Measurements from ENCODE around the gene MRTFA. TPM values are rescaled to one million over a fixed set of nuclear protein-coding genes. Genes with fewer than 3 reads are reported as not detected.

MRTFA gene
- total RNA-seq, 2 donors from 2014 or later: 71.8 to 129 TPM

DNA sequence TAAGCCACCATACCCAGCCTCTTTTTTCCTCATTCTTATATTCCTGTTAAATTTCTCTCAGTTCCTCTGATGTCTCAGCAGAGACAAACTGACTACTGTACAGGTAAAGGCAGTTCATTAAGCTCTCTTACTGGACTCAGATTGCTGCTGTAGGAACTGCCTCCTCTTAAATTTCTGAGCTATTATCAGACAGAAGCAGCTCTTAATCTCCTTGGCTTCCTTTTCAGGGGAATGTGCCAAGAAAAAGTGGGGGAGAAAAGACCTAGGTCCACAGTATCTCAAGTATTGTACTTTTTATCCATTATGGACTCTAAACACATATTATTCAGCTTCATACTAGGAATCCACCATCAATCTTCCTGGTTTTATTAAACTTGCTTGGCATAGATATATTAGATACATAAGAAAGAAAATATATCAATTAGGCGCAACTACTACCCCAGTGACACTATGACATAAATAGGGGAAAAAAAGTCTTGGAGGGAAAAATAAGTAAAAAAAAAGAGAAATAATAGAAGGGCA lies 26.1 kb downstream of the MRTFA start:
- Histone ChIP-seq H3K4me3 (no peak overlapping the region), H3K27ac (no peak overlapping the region), H3K36me3 (no peaks in the 10 kb centered on the region), H3K27me3 (replicated peaks; ENCODE audit: insufficient read depth) (no peaks in the 10 kb centered on the region), H3K9me3 (no peaks in the 10 kb centered on the region), H3K4me1 (ENCODE audit: control insufficient read depth in 1 of 2, low read depth in 2 of 2) (peaks cover 25 to 44% of the 10 kb centered on the region in 2 donors)
- TF ChIP-seq, protein P1, sequence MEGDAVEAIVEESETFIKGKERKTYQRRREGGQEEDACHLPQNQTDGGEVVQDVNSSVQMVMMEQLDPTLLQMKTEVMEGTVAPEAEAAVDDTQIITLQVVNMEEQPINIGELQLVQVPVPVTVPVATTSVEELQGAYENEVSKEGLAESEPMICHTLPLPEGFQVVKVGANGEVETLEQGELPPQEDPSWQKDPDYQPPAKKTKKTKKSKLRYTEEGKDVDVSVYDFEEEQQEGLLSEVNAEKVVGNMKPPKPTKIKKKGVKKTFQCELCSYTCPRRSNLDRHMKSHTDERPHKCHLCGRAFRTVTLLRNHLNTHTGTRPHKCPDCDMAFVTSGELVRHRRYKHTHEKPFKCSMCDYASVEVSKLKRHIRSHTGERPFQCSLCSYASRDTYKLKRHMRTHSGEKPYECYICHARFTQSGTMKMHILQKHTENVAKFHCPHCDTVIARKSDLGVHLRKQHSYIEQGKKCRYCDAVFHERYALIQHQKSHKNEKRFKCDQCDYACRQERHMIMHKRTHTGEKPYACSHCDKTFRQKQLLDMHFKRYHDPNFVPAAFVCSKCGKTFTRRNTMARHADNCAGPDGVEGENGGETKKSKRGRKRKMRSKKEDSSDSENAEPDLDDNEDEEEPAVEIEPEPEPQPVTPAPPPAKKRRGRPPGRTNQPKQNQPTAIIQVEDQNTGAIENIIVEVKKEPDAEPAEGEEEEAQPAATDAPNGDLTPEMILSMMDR (IDR thresholded peaks at IDR 0.05): no peak
- no peak for ATAC-seq (ENCODE audit: insufficient number of reproducible peaks, low FRiP score, low read depth)
- no peak for DNase-seq (ENCODE audit: low spot score)

DNA sequence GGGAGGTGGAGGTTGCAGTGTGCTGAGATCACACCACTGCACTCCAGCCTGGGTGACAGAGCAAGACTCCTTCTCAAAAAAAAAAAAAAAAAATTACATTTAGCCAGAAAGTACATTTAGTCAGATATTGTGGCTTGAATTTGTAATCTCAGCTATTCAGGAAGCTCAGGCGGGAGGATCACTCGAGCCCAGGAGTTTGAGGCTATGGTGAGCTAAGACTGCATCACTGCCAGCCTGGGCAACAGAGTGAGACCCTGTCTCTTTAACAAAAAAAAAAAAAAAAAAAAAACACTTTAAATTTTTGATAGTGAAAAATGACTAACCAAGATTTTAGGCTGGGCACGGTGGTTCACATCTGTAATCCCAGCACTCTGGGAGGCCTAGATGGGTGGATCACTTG lies 27.3 kb downstream of the MRTFA start:
- TF ChIP-seq, protein P1 (IDR thresholded peaks at IDR 0.05): no peak
- H3K9me3 ChIP-seq: no peaks in the 10 kb centered on the region
- no peaks in the 10 kb centered on the region for H3K36me3 ChIP-seq
- no peak overlapping the region for H3K27ac ChIP-seq
- peaks cover 25 to 46% of the 10 kb centered on the region in 2 donors for H3K4me1 ChIP-seq (ENCODE audit: control insufficient read depth in 1 of 2, low read depth in 2 of 2)
- DNase-seq (ENCODE audit: low spot score) (no peak), ATAC-seq (ENCODE audit: insufficient number of reproducible peaks, low FRiP score, low read depth) (no peak)
- H3K4me3 ChIP-seq: no peak overlapping the region
- H3K27me3 ChIP-seq (replicated peaks; ENCODE audit: insufficient read depth): no peaks in the 10 kb centered on the region

DNA sequence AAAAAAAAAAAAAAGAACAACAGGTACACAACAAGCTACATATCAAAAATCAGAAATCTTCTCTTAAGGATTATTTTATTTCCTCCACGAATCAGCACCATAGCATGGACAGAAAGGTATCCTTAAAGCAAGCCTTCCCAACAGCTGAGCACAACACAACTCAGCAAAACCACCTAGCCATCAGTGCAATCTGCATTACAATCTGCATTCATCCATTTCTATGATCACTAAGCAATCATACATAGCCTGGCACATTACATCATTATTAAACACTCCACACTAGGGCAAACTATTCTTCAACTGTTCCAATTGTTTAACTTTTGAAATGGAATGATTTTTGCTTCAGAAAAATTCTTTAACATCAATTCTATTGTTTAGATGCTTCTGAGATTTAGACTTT lies 29.0 kb downstream of the MRTFA start:
- DNase-seq (ENCODE audit: low spot score): no peak
- H3K27me3 ChIP-seq (replicated peaks; ENCODE audit: insufficient read depth): no peaks in the 10 kb centered on the region
- H3K27ac ChIP-seq: no peak overlapping the region
- no peaks in the 10 kb centered on the region for H3K9me3 ChIP-seq
- peaks cover 34 to 45% of the 10 kb centered on the region in 2 donors for H3K4me1 ChIP-seq (ENCODE audit: control insufficient read depth in 1 of 2, low read depth in 2 of 2)
- H3K4me3 ChIP-seq: no peak overlapping the region
- TF ChIP-seq, protein P1 (IDR thresholded peaks at IDR 0.05): no peak
- no peaks in the 10 kb centered on the region for H3K36me3 ChIP-seq
- no peak for ATAC-seq (ENCODE audit: insufficient number of reproducible peaks, low FRiP score, low read depth)

- TF ChIP-seq, protein P1 (IDR thresholded peaks at IDR 0.05): no peak
- peaks cover 43 to 51% of the 10 kb centered on the region in 2 donors for H3K4me1 ChIP-seq (ENCODE audit: control insufficient read depth in 1 of 2, low read depth in 2 of 2)
- no peak overlapping the region for H3K4me3 ChIP-seq
- no peaks in the 10 kb centered on the region for H3K27me3 ChIP-seq (replicated peaks; ENCODE audit: insufficient read depth)
- no peaks in the 10 kb centered on the region for H3K9me3 ChIP-seq
- no peak overlapping the region for H3K27ac ChIP-seq
- DNase-seq (ENCODE audit: low spot score): no peak
- no peaks in the 10 kb centered on the region for H3K36me3 ChIP-seq
- no peak for ATAC-seq (ENCODE audit: insufficient number of reproducible peaks, low FRiP score, low read depth)
Observed at GRCh38 chr22:40606306-40606705, 30.2 kb downstream of the MRTFA start.

DNA sequence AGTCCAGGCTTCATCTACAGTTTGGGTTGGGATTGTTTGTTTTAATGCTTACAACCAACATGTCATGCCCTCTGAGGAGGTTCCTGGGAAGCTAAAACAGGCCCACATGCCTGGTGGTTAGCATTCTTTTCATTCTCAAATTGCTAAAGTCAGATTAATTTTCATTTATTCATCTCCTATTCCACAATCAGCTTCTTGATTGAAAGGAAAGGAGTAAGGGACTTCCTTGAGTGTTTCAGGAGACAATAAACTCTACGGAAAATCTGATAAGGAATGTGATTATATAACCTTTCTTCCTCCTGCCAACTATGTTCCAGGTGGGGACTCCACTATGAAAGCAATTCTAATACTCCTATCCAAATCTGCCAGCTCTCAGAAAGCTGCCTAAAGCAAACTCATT lies 30.8 kb downstream of the MRTFA start:
- no peaks in the 10 kb centered on the region for H3K36me3 ChIP-seq
- no peak for DNase-seq (ENCODE audit: low spot score)
- no peaks in the 10 kb centered on the region for H3K27me3 ChIP-seq (replicated peaks; ENCODE audit: insufficient read depth)
- H3K27ac ChIP-seq: no peak overlapping the region
- H3K9me3 ChIP-seq: no peaks in the 10 kb centered on the region
- H3K4me1 ChIP-seq (ENCODE audit: control insufficient read depth in 1 of 2, low read depth in 2 of 2): peaks cover 48 to 56% of the 10 kb centered on the region in 2 donors
- H3K4me3 ChIP-seq: no peak overlapping the region
- TF ChIP-seq, protein P1 (IDR thresholded peaks at IDR 0.05): no peak
- no peak for ATAC-seq (ENCODE audit: insufficient number of reproducible peaks, low FRiP score, low read depth)

All from thoracic aorta (tissue), 2 donors.